HG03060 (cell line): ENCODE data around the gene EFCAB5.
"Not testable (repeated sequence)": the region's sequence is repeated elsewhere in the genome, so short reads cannot be mapped to it uniquely, and the experiment has no call there.

Experiments
- ATAC-seq: cut with Tn5 transposase; IDR thresholded peaks from one replicate; pipeline ENCODE4 v1.9.1; 2021; ENCODE audit warnings: low read depth, moderate number of reproducible peaks; ENCODE audit not compliant: unreplicated experiment

Gene EFCAB5

DNA sequence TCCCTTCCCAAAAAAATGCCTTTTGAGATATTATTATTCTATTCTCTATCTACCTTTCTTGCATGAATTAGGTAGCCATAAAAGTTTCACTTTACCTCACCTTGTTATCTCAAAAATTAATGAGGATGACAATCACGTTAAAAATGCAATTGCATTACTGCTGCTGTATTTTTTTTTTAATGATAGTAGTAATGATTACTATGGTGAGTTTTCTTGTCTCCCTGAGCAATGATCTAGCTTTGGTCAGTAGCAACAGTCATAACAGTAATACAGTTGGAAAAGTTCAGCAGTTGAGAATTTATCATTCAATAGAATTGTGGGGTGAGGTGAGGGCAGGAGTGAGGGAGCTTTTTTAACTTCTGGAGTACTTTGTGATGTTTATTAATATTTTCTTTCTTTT, at the start of gene EFCAB5:
Gene EFCAB5, plus strand, starts transcription at position 301 of the 400 bp plus-strand sequence. CDS start 163 bp downstream, outside the sequence.
- ATAC-seq = no peak

DNA sequence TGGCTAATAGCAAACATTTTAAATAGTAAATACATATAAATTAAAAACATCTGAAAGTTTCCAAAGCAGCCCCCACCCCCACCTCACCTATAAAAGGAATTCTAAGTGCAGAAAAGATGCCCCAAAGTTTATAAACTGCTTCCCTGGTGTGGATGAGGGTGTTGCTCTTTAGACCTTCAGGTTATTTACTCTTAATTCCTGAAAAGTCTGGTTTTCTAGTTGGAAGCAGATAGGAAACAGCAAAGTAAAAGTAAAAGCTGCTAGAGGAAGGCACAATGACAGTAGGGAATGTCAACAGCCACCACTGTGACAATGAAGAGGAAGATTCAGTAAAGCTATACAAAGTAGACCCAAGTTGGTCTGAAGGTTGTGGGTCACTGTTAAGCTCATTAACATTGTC, 49.2 kb upstream of the EFCAB5 start:
- no peak for ATAC-seq

DNA sequence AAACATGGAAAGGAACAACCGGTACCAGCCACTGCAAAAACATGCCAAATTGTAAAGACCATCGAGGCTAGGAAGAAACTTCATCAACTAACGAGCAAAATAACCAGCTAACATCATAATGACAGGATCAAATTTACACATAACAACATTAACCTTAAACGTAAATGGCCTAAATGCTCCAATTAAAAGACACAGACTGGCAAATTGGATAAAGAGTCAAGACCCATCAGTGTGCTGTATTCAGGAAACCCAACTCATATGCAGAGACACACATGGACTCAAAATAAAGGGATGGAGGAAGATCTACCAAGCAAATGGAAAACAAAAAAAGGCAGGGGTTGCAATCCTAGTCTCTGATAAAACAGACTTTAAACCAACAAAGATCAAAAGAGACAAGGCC, 44.3 kb upstream of the EFCAB5 start:
- ATAC-seq = not testable (repeated sequence)

DNA sequence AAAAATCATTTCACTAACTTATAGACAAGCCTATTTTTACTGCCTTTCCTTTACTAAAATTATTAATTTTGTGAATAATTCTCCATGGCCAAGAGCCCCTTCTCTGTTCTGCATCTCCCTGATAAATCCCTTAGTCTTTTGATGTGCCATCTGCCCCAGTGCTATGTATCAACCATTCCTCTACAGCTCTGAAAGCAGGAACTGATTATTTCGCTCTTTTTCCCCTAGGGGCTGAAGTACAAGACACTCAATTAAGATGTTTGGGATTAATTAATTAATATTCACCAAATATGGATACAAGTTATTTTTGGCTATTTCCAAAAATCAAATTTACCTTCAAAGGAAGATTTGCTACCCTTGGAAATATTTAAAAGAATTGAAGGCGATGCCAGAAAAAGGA, 38.0 kb upstream of the EFCAB5 start:
- no peak for ATAC-seq

DNA sequence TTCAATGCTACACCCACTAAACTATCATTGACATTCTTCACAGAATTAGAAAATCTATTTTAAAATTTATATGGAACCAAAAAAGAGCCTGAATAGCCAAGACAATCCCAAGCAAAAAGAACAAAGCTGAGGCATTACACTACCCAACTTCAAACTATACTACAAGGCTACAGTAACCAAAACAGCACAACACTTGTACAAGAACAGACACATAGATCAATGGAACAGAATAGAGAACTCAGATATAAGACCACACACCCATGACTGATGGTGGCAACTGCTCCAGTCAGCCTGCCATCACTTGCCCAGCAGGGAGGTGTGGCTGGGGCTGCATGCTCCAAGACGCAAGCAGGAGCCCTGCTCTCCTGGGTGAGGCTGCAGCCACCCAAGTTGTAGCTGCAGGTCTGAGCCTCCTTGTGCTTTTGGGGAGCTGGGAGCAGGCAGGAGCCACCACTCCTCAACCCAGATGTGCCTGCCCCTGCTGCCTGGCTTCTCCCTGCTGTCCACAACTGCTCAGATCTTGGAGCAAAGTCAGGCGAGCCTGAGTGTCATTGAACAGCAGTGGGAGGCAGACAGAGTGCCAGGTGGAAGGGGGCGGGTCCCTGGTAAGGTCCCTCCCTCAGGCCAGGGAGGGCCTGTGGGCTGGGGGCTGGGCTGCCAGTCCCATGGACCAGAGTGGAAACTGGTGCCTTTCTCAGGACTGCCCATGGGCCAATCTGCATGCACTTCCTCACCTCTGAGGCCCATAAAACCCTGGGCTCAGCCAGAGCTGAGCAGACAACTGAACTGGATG, 36.2 kb upstream of the EFCAB5 start:
- ATAC-seq = no peak

DNA sequence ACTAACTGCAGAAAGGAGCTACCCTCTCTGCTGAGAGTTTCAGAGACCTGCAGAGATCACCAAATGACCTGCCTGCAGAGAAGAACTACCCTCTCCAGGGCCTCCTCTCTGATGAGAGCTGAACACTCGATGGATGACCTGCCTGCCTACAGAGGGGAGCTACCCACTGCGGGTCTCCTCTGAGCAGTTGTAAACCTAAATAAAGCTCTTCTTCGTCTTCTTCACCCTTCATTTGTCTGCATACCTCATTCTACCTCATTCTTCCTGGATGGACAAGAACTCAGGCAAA, 35.6 kb upstream of the EFCAB5 start:
- ATAC-seq = no peak

DNA sequence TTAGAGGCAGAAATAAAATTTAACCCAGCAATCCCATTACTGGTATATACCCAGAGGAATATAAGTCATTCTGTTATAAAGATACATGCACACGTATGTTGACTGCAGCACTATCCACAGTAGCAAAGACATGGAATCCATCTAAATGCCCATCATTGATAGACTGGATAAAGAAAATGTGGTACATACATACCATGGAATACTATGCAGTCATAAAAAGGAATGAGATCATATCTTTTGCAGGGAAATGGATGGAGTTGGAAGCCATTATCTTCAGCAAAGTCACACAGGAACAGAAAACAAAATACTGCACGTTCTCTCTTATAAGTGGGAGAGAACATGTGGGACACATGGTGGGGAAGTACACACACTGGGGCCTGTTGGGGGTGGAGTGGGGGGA, 34.5 kb upstream of the EFCAB5 start:
- no peak for ATAC-seq

DNA sequence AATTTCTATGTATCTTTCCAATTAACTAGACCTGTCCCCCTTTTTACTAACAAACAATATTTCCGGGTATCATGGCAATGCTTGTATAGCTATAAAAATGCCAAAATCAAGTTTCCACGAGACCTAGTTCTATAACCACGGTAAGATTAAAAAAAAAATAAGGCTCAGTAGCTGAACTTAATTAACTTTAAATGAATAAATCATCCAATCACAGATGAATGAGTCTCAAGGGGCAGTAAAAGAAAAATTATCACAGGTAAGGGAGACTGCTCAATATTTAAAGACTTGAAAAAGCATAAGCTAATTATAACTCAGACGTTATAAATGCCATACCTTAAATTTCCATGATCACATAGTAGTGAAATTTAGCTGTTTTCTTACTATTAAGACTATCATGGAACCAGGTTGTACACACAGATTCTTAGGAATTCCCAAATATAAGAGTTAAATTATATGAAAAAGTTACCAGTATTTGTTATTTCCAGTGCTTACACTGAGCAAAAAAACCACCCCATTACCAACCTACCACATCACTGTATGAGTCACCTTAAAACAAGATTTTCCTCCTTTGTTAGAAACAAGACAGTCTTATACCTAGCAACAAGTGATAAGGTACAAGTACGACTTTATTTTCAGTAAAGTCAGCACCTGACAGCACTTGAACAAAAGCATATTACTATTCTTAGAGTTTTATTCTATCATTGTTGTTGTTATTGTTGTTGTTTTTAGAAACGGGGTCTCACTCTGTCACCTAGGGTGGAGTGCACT, 32.0 kb upstream of the EFCAB5 start:
- ATAC-seq = no peak

DNA sequence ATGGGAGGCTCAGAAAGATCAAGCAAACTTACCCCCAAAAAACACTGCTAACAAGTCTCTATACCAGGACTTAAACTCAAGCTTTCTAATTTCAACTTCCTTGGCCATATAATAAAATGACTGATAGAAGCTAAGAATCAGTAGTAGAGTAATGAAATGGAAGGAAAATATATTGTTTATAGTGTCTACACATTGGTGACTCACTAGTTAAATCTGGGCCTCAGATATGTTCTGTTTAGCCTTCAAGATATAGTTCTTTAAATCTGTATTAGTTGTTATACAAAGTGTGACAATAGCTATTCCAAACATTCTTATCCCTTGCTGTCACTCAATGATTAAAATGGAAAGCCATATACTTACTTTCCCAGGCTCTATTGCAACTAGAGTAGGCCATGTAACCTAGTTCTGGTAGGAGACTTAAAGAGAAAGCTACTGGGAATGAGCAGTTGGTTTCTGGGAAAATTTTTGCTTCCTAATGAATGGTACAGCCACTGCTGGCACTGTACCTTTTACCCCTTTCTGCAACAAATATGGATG, 29.7 kb upstream of the EFCAB5 start:
- ATAC-seq = no peak

DNA sequence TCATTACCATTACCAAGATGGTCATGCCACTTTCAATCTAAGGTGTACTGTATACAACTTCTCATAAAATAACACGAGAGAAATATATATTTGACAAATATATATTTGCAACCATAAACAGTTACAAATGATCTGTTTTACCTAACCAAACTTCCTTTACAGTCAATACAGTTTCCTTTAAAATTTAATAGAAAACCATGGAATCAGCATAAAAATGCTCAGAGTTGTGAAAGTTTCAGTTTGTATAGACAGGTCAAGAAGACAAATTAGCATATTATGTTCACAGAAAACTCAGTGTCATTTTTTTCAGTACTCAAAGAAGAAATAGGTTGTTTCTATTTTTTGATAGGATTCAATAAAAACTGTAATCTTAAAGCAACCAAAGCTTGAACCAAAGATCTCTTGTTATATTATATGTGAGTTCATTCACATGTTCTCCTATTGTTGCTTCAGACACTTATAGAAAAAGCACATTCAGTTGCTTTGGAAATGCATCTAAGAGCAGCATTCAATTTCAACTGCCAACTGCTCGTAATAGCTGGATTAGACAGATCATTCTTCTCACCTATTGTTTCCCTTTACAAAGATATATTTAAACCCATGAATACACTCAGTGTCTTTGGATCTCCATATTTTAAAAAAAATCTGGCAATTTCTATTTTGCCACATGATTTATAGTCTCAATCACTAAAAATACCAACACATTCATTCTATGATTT, 26.5 kb upstream of the EFCAB5 start:
- ATAC-seq = no peak

DNA sequence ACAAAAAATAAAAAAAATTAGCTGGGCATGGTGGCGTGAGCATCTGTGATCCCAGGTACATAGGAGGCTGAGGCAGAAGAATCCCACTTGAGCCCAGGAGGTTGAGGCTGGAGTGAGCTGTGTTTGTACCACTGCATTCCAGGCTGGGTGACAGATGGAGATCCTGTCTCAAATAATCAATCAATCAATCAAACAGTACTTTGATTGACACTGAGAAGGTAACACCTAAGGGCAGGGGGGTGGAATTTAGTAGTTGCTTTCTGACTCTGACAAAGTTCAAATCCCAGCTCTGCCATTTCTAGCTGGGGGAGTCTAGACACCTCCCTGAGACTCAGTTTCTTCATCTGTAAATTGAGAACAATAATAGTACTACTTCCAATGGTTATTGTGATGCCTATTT, 23.4 kb upstream of the EFCAB5 start:
- ATAC-seq = no peak

DNA sequence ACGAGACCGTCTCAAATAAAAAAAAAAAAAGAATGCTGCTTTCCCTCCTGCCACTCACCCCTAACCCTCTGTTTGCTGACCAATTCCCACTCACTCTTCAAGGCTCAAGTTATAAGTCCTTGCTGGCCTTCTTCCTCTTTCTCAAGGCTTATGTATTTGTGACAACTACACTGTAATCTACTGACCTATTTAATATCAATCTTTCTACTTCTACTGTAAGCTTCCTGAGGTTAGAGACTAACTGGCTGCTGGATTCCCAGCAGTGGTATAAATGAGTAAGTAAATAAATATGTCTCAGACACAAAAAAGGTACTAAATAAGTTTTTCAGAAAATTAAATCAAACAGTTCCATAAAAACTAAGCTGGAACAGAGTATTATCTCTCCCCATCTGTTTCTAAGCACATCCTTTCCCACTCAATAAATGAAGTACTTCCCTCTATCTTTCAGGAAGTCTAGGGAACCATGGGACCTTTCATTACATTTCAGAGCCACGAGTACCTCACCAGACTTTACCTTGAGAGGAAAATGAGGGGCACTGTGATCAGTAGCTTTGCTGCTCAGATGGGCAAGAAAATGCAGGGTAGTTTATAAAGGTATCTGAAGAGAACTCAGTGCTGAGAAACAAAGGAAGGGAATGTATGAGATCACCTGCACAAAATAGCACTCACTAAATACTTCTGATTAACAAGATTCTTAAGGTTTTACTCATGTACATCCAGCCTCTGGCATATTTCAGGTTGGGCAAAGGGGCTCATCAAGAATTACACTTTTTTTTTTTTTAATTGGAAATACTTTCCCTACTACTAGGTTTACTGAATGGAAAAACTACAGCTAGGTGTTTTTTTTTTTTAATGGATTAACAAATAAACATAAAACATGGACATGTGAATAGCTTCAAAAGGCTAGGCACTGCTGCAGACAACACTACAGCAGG, 22.2 kb upstream of the EFCAB5 start:
- ATAC-seq = no peak

DNA sequence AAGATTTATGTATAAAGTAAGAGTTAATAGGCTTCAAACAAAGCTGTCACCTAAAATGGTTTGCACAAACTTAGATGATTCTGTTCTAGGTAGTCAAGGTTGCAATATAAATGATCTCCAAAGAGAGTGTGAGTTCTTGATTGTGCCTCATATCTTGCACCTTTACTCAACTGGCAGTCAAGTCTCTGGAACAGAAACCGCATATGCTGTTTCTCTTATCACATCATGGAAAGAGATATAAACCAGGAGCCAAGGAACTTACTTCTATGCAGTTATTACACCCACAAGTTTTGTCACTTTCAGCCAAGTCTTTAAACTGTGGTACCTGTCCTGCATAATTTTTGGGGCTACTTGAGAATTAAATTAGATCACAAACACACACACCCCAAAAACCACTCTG, 16.6 kb upstream of the EFCAB5 start:
- no peak for ATAC-seq

DNA sequence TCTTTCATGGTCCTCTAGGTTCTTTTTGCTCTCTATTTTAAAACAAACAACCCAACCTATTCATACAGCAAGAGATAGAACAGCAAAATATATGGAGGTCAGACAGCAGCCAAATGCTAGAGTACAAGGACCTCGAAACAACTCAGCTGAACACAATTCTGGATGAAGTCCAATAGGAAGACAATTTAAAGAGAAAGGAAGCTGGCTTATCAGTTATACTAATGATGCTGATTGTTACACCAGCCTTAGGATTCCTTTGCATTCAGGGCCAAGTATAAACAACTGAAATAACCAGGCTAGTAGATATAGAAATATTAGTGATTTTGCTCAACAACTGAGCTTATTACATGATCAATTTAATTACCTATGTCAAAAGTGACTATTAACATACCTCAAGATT, 13.9 kb upstream of the EFCAB5 start:
- ATAC-seq = no peak

DNA sequence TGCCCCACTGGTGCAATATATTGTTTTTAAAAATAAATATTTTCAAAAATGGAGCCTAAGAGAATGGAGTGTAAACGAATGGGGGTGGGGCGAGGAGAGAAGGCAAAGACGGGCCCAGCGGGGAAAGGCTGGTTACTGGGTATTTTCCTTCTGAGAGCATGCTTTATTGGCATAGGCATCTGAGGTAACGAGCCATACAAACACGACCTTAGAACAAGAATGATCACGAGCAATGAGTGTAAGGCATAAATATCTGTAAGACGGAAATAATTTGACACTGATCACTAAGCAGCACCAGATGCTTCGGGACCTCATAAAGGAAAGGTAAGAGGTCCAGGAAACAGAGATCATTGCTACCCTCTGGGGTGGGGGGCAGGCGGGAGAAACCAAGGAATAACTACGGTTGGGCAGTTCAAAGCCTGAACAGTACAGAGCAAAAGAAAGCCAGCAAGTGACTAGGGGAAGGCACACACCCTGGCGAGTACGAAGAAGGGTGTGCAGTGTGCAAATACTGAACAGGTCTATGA, 12.4 kb upstream of the EFCAB5 start:
- ATAC-seq = no peak

DNA sequence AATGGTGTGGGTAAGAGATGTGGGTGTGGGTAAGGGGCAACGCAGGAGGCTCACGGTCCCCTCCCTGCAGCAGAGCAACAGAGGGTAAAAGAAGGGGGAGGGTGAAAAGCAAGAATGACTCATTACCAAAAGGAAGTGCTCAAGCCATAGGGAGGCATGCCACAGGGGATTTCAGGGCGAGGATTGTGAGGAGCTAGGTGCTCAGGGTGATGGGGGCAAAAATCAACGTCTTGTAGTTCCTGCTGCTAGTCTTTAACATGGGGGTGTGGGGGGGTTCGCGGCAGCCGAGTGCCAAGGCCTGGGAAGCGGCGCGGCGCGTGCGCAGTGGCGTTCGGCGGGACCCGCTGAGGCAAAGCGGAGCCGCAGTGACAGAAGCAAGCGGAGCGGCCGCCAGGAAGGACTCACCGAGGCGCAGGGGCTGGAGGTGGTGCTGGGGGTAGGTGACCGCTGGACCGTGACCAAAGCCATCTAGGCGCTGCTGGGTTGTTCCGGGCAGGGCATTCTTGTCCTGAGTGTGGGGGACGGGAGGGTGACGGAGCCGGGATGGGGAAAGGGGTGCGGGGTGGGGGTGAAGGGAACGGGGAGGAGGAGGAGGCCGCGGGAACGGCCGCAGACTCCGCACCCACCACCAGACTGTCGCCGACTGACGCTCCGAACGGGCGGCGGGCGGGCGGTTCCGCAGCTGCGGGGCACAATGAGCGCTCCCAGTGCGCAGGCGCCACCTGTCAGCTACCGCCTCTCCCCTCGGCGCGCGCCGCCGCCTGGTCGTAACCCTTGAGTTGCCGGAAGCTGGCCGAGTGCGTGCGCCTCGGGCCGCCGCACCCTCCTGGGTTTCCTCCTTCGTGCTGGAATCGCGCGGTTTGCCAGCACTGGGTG, 11.7 kb upstream of the EFCAB5 start, which contains the start of gene SSH2:
Gene SSH2, minus strand, starts transcription at position 696 of the 876 bp plus-strand sequence. Its CDS starts 228 bp downstream, at position 468.
- no peak for ATAC-seq

DNA sequence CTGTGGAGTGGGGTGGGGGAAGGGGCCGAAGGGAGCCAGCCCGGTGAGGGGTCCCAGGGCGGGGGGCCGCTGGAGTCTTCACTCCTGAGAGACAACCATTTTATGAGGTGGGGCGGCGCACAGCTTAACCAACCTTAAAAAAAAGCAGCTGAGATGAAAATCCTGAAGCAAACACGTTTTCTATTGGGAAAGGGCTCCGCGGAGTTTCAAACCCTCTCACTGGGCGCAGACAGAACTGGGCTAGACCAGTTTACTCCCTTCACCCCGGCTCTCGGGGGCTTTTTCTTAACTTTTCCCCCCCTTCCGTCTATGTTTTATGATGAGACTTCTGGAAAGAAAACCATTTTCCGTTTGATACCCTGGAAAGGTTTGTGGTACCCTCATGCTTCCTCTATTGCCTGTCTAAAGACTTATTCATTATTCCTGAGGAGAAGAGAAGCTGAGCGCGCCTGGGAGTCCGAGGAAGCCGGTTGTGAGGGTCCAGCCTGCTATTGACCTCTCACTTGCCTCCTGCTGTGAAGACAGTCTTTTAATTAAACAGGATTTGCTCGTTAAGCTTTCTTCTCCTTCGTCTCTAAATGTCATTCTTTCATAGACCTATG, 10.9 kb upstream of the EFCAB5 start:
- no peak for ATAC-seq

DNA sequence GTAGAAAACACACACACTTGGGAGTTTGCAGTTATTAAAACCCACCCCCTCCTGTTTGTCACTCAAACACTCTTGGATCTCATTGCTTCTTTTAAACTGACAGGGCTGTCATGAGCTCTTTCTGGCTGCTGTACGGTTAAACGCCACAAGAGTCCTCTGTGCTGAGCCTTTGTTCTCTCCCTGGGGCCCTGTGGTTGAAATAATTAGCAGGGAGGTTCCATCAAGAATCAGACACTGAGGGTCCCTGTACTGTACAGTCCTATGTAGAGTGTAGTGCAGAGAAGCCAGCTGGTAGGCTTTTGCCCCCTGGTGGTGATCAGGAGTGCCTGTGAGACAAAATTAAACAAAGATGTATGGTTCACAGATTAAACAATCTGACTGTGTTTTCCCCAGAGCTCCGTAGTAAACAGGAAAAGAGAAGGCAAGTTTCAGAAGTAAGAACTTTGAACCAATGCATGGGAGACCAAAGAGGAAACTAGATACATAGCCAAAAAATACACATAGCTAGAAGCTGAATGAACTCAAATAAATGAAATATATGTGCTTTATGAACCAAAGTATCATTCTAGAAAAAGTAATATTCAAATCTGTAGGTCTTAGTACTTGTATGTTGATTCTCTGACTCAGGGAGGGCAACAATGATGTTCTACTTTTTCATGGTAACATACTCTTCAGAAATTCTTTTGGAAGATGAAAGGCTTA, 10.1 kb upstream of the EFCAB5 start:
- peak; percentile 71 for ATAC-seq
